HG03354 (cell line): ENCODE results near the gene KSR2.
"Not testable (repeated sequence)": the region's sequence is repeated elsewhere in the genome, so short reads cannot be mapped to it uniquely, and the experiment has no call there.

Experiments
- ATAC-seq: cut with Tn5 transposase; IDR thresholded peaks from one replicate; pipeline ENCODE4 v1.9.1; 2021; ENCODE audit warnings: mild to moderate bottlenecking; ENCODE audit not compliant: unreplicated experiment, poor library complexity, severe bottlenecking

Gene KSR2

GRCh38 chr12:117835156-117835555 is 133.6 kb downstream of the KSR2 start:
- no peak for ATAC-seq

- ATAC-seq, result no peak
Observed at GRCh38 chr12:117832459-117833457, 136.0 kb downstream of the KSR2 start.

- ATAC-seq, result no peak
Observed at GRCh38 chr12:117830471-117830870, 138.3 kb downstream of the KSR2 start.

DNA sequence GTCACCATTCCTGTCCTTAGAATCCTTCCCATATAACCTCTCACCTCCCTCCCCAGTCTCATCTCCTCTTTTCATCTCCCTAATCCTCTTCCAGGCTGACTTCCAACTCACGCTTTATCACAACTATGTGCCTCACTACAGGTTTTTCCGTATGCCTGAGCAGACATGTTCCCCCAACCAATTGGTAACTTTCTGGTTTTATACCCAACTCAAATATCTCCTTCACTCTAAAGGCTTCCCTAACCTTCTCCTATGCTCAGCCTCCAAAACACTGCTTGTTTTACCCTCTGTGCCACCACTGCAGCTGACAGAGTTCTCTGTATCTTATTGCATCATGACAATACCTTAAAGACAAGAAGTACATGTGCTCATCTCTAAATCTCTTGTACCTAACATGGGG is 139.7 kb downstream of the KSR2 start:
- ATAC-seq, result no peak

DNA sequence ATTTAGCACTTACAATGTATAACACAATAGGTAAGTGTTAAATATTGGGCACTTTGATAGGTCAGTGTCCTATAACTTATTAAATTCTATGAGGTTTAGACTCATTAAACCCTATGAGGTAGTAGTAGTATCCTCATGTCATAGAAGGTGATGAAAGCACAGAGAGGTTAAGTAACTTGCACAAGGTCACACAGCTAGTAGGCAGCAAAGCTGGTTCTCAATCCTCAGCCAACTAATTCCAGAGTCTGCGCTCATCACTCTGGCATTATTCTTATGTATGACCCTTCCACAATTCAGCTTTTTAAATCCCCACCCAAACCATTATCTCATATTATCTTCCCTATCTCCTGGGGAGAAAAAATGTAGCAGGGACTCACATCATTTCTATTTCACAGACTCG is 141.1 kb downstream of the KSR2 start:
- ATAC-seq, result no peak

DNA sequence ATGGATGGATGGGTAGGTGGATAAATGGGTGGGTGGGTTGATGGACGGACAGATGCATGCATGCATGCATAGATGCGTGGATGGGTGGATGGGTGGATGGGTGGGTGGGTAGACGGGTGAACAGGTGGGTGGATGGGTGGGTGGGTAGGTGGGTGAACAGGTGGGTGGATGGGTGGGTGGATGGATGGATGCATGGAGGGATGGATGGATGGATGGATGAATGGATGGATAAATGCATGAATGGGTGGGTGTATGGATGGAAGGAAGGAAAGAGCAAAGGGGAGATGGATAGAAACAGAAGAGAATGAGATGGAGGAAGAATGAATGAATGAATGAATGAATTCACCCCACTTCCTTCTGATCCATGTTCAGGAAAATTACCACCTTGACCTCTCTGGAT is 143.0 kb downstream of the KSR2 start:
- ATAC-seq, result no peak

DNA sequence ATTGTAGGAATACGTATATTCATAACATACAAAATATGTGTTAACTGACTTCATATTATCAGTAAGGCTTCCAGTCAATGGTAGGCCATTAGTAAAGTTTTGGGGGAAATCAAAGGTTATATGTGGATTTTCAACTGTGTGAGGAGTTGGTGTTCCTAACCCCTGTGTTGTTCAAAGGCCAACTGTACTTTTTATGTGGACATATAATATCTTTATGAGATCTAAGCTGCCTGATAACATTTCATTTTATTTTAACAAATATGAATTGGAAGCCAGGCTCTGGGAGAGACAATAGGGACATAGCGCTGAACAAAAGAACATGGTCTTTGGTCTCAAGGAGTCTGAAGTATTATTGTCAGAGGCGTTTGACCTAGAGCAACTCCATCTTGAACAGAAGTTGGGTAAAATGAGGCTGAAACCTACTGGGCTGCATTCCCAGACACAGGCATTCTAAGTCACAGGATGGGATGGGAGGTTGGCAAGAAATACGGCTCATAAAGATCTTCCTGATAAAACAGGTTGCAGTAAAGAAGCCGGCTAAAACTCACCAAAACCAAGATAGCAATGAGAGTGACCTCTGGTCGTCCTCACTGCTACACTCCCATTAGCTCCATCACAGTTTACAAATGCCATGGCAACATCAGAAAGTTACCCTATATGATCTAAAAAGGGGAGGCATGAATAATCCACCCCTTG is 147.2 kb downstream of the KSR2 start:
- ATAC-seq, result no peak

- no peak for ATAC-seq
Observed at GRCh38 chr12:117820216-117820907, 148.4 kb downstream of the KSR2 start.

DNA sequence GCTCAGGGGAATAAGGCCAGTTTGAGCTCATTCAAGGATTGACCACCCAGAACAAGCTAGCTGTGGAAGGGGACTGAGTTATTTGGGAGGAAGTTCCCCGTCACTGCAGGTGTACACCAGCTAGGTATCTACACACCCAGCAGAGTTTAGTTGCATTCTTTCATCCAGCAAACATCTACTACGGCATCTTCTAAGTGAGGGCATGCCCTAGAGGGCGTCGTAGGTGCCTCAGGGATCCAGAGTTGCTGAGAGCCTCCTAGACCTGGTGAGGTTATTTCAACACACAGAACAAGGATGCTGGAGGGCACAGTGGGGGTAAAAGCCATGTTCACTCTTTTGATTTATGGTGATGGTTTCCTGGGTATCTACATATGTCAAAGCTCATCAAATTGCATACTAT is 149.6 kb downstream of the KSR2 start:
- no peak for ATAC-seq

DNA sequence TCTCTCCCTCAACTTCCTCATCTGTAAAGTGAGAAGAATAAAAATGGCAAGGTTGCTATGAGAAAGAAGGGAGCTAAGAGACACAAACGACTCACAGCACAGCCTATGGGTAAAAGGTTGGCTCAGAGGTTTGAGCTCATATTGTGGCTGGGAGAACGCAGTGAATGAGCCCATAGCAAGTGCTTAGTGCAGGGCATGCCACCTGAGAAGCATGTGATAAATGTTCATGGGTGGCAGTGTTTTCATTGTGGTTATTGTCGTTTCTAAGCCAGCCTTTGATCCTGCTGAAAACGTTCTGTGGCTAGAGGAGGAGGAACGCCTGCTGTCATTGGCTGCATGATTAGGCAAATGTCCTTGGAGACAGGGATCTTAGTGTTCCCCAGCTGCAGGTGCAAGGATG is 150.4 kb downstream of the KSR2 start:
- no peak for ATAC-seq

GRCh38 chr12:117809509-117809908 is 159.3 kb downstream of the KSR2 start:
- ATAC-seq, result no peak

DNA sequence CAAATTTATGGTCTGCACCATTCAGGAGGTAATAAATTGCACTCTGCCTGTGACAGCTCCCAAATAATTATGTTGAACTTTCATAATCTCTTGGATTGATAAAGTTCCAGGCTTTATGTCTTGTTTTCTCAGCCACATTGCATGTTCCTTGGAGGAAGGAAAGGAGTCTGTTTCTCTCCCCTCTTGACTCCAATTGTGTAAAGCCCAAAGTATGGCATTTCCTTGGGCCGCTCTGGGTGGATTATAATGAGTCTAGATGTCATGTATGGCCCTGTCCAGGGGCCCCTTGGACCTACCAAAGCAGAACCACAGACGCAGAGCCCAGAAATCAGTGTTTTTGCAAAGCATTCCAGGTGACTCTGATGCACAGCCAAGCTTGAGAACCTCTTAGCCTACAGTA is 160.8 kb downstream of the KSR2 start:
- no peak for ATAC-seq

DNA sequence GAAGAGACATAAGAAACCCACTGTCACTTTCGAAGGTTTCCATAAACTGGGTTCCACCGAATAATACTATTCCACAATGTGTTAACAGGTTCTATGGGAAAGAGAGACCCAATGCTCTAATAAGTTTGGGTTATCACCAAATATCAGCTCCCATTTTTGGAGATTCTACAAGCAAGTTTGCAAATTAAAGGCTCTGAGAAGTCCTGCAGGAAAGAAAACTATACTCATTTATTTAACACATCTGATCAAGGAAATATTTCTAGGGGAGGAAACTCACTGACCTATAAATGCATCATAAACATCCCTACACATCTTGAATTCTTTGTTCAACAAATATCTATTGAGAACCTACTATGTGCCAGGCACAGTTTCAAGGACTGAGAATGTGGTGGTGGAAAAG is 161.4 kb downstream of the KSR2 start:
- no peak for ATAC-seq

DNA sequence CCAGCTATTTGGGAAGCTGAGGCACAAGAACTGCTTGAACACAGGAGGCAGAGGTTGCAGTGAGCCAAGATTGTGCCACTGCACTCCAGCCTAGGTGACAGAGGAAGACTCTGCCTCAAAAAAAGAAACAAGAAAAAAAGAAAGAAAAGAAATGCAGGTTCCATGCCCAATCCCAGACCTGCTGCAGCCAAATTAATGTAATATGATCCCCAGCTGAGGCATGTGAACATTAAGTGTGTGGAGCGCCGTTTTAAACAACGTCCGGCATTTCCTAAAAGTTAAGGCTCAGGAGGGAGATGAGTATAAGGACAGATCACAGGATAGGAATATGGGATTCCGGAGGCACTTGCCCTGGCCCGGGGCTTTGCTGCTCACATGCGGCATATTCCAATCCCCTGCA is 162.9 kb downstream of the KSR2 start:
- no peak for ATAC-seq

DNA sequence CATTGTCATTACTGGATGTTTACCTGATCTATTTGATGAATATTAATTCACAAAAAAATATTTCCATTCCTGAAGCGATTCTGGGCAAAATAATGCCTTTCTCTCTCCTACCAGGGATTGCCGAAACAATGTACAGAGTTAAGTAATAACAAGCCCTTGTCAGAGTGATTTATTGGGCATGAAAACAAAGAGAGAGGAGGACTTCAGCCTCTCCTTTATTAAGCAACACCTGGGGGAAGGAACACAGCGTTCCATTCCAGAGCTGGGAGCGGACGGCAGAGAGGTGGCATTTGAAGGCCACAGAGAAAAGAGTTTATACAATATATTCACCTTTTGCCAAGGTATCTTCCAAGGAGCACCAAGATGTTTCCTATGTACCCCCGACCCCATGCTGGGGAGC is 165.8 kb downstream of the KSR2 start:
- ATAC-seq, result no peak

DNA sequence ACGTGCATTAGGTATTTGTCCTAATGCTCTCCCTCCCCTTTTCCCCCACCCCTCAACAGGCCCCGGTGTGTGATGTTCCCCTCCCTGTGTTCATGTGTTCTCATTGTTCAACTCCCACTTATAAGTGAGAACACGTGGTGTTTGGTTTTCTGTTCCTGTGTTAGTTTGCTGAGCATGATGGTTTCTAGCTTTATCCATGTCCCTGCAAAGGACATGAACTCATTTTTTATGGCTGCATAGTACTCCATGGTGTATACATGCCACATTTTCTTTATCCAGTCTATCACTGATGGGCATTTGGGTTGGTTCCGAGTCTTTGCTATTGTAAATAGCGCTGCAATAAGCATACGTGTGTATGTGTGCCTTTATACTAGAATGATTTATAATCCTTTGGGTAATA is 168.1 kb downstream of the KSR2 start:
- not testable (repeated sequence) for ATAC-seq

DNA sequence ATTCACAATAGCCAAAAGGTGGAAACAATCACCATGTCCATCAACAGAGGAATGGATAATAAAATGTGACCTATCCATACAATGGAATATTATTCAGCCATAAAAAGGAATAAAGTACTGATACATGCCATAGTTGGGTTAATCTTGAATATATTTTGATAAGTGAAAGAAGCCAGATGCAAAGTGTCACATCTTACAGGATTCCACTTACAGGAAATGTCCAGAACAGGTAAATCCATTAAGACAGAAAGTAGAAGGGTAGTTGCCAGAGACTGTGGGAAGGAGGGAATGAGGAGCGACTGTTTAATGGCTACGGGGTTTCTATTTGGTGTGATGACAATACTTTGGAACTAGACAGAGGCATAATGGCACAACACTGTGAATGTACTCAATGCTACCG is 171.6 kb downstream of the KSR2 start:
- no peak for ATAC-seq

DNA sequence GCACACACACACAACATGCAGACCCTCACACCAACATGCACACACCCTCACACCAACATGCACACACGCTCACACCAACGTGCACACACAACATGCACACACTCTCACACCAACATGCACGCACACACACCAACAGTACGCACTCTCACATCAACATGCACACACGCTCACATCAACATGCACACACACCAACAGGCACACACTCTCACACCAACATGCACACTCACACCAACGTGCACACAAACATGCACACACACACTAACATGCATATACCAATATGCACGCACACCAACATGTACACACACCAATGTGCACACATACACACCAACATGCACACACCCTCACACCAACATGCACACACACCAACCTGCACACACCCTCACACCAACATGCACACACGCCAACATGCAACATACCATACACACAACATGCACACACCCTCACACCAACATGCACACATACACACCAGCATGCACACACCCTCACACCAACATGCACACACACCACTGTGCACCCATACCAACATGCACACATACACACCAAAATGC is 175.8 kb downstream of the KSR2 start:
- ATAC-seq, result no peak

- no peak for ATAC-seq
Observed at GRCh38 chr12:117792471-117792870, 176.3 kb downstream of the KSR2 start.

- ATAC-seq, result no peak
Observed at GRCh38 chr12:117790948-117791347, 177.8 kb downstream of the KSR2 start.
